Epithelial cell of esophagus (primary cell): Measurements from ENCODE around the gene ANKRD39.

Source experiments
- DNase-seq: peaks from one replicate; pipeline ENCODE4 v3.0.0; 2010; ENCODE audit warnings: low read depth
- H3K4me3 ChIP-seq: 2 replicates; pipeline ENCODE4 v1.5.1; 2011; ENCODE audit warnings: mild to moderate bottlenecking, low read length, control low read depth
- TF ChIP-seq, protein P1 (sequence below): IDR thresholded peaks from 2 replicates; pipeline ENCODE4 v1.5.1; 2011; ENCODE audit warnings: low read depth, mild to moderate bottlenecking, low read length, control low read depth, inconsistent platforms; ENCODE audit not compliant: insufficient read depth; ENCODE audit errors: missing control alignments

Gene ANKRD39, protein sequence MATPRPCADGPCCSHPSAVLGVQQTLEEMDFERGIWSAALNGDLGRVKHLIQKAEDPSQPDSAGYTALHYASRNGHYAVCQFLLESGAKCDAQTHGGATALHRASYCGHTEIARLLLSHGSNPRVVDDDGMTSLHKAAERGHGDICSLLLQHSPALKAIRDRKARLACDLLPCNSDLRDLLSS

DNA sequence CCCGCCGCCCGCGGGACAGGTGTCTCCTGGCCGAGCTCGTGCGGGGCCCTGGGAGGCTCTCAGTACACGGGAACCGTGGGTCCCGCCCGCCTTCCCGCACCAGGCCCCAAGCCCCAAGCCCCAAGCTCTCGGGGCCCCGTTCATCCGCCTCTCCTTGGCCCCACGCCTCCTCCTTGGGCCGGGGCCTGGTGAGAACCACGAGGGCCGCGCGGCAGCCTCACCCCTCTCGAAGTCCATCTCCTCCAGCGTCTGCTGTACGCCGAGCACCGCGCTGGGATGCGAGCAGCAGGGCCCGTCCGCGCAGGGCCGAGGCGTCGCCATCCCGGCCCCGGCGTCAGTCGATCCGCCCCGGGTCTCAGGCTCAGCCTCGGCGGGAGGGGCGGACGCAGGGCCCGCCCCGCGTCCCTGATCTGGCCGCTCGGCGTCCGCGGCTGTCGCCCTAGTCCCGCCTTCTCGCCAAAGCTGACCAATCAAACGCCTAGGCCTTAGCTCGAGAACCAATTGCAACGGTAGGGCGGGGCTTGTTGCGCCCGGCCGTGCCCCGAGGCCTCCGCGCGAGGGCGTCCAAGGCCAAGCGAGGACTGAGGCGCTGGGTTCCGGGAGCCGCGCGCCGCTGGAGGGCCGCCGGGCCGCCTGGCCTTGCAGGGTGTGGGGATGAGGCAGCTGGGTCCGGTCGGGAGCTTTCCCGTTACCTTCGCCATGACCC lies at the start of gene ANKRD39:
Gene ANKRD39, minus strand, starts transcription at position 350 of the 706 bp plus-strand sequence. Its CDS starts 29 bp downstream, at position 321.
- TF ChIP-seq, protein P1, sequence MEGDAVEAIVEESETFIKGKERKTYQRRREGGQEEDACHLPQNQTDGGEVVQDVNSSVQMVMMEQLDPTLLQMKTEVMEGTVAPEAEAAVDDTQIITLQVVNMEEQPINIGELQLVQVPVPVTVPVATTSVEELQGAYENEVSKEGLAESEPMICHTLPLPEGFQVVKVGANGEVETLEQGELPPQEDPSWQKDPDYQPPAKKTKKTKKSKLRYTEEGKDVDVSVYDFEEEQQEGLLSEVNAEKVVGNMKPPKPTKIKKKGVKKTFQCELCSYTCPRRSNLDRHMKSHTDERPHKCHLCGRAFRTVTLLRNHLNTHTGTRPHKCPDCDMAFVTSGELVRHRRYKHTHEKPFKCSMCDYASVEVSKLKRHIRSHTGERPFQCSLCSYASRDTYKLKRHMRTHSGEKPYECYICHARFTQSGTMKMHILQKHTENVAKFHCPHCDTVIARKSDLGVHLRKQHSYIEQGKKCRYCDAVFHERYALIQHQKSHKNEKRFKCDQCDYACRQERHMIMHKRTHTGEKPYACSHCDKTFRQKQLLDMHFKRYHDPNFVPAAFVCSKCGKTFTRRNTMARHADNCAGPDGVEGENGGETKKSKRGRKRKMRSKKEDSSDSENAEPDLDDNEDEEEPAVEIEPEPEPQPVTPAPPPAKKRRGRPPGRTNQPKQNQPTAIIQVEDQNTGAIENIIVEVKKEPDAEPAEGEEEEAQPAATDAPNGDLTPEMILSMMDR: peak; percentile 51
- DNase-seq: peak; percentile 99
- peak within 1 kb of the TSS; percentile 68 for H3K4me3 ChIP-seq

DNA sequence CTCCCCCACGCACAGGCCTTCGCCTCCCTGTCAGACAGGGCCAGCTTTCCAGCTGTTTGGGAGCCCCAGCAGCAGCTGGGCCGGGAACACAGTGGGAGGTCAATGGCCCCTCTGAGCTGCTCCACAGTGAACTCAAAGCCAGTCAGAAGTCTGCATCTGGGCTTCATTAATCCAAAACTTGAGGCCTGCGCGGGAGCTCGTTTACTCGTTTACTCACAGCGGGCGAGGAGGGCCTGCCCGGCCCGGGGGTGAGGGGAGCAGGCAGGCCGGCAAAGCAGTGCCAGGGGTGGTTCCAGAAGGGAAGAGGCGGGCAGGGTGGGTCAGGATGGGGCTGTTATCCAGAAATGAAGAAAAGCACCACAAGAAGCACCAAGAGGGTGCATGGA lies 48.9 kb upstream of the ANKRD39 start:
- no peak for DNase-seq
- TF ChIP-seq, protein P1: no peak
- no peak overlapping the region for H3K4me3 ChIP-seq

GRCh38 chr2:96903815-96904214 lies 46.0 kb upstream of the ANKRD39 start:
- DNase-seq: no peak
- TF ChIP-seq, protein P1: no peak
- no peak overlapping the region for H3K4me3 ChIP-seq

GRCh38 chr2:96903318-96903717 lies 45.5 kb upstream of the ANKRD39 start:
- TF ChIP-seq, protein P1: no peak
- no peak overlapping the region for H3K4me3 ChIP-seq
- DNase-seq: no peak

GRCh38 chr2:96900237-96900636 lies 42.4 kb upstream of the ANKRD39 start:
- H3K4me3 ChIP-seq: no peak overlapping the region
- no peak for DNase-seq
- TF ChIP-seq, protein P1: no peak

GRCh38 chr2:96899413-96899741 lies 41.6 kb upstream of the ANKRD39 start:
- TF ChIP-seq, protein P1: no peak
- no peak overlapping the region for H3K4me3 ChIP-seq
- no peak for DNase-seq
